Panc1 (cell line): Measurements from ENCODE around the gene MAGI1. TPM values are rescaled to one million over a fixed set of nuclear protein-coding genes. Genes with fewer than 3 reads are reported as not detected.

Experiments used
- ATAC-seq: fragments of 200-7000 bp; cut with Tn5 transposase; 2 replicates; pipeline ENCODE4 v1.9.1; 2020; ENCODE audit warnings: mild to moderate bottlenecking, moderate library complexity
- BruUV-seq: library from RNA; stranded (reverse); fragments of 400-500 nt; replicated peaks from 2 replicates; lab custom pipeline; 2021; lab: Mats Ljungman, UMichigan
- CTCF ChIA-PET: fragments of 300-600 bp; sonication (Branson Sonifier 250); formaldehyde crosslinking; loops from one replicate; lab custom pipeline; 2022; ENCODE audit warnings: antibody characterized with exemption; lab: Charles Lee
- POLR2A ChIA-PET: fragments of 300-600 bp; sonication (Branson Sonifier 250); formaldehyde crosslinking; loops from one replicate; lab custom pipeline; 2022; ENCODE audit warnings: antibody characterized with exemption; lab: Charles Lee
- DNase-seq: peaks from one replicate; pipeline ENCODE4 v3.0.0-alpha.2; 2010; ENCODE audit warnings: low read depth, low spot score
- H3K27ac ChIP-seq: 2 replicates; pipeline ENCODE4 v1.5.1; 2011; ENCODE audit warnings: mild to moderate bottlenecking, low read length, inconsistent platforms
- H3K27me3 ChIP-seq: fragments of 200-500 bp; sonication (Bioruptor generic); 2 replicates; pipeline ENCODE4 v1.6.0; 2014; ENCODE audit warnings: low read length, inconsistent platforms; ENCODE audit not compliant: control insufficient read depth, insufficient read depth
- H3K36me3 ChIP-seq: fragments of 200-500 bp; sonication (Bioruptor generic); 2 replicates; pipeline ENCODE4 v1.5.1; 2014; ENCODE audit warnings: inconsistent platforms, mild to moderate bottlenecking, low read length, moderate library complexity; ENCODE audit not compliant: control insufficient read depth, insufficient read depth
- H3K4me1 ChIP-seq: 2 replicates; pipeline ENCODE4 v1.5.1; 2011; ENCODE audit warnings: inconsistent platforms, mild to moderate bottlenecking, low read length, moderate library complexity; ENCODE audit not compliant: control insufficient read depth, insufficient read depth
- H3K4me3 ChIP-seq, 2 experiments: 2 replicates each; pipeline ENCODE4 v1.5.1; 2011 to 2012; ENCODE audit warnings: low read depth in 2 of 2, low read length in 2 of 2, mild to moderate bottlenecking in 2 of 2, inconsistent platforms in 1 of 2, moderate library complexity in 1 of 2
- H3K9me3 ChIP-seq: fragments of 200-500 bp; sonication (Bioruptor generic); 2 replicates; pipeline ENCODE4 v1.5.1; 2014; ENCODE audit warnings: low read depth, mild to moderate bottlenecking, inconsistent platforms, low read length, moderate library complexity; ENCODE audit not compliant: control insufficient read depth, insufficient read depth
- POLR2AphosphoS5 ChIP-seq: IDR thresholded peaks from 2 replicates; pipeline ENCODE4 v1.6.1; 2012; ENCODE audit warnings: mild to moderate bottlenecking, low read depth, low read length, moderate library complexity
- SIN3A ChIP-seq: IDR thresholded peaks from 2 replicates; pipeline ENCODE4 v1.6.1; 2012; ENCODE audit warnings: low read depth, mild to moderate bottlenecking, low read length, moderate library complexity, borderline replicate concordance; ENCODE audit not compliant: insufficient read depth
- TCF7L2 ChIP-seq: IDR thresholded peaks from 2 replicates; pipeline ENCODE4 v1.6.1; 2011; ENCODE audit warnings: mild to moderate bottlenecking, low read depth, low read length, inconsistent platforms
- in situ Hi-C: cut with HindIII; loops from 2 replicates; pipeline ENCODE4 v1.10.0; 2016; ENCODE audit warnings: low sequenced_read_pairs, low pct_unique_long_range_greater_than_20kb
- intact Hi-C: fragments of 100-400 bp; cut with micrococcal nuclease; formaldehyde crosslinking; loops from one replicate; pipeline ENCODE4 v1.10.0; 2022; ENCODE audit not compliant: unreplicated experiment
- total RNA-seq: library from RNA; stranded (reverse); gene quantifications from one replicate; pipeline ENCODE4 v1.2.1, GENCODE V29; 2021; ENCODE audit not compliant: unreplicated experiment
- TF ChIP-seq, protein P1 (sequence below), 2 experiments: IDR thresholded peaks; 2 replicates each; pipeline ENCODE4 v1.6.1; 2011 to 2012; ENCODE audit warnings: low read depth in 2 of 2, control low read depth in 1 of 2, low read length in 1 of 2, mild to moderate bottlenecking in 1 of 2, moderate library complexity in 1 of 2; ENCODE audit not compliant: insufficient read depth in 1 of 2
- TF ChIP-seq, protein P2 (sequence below): fragments of 450-650 bp; IDR thresholded peaks from 2 replicates; pipeline ENCODE4 v1.5.1; 2017; ENCODE audit warnings: mild to moderate bottlenecking

Gene MAGI1
- total RNA-seq, 1 experiment from 2014 or later: 9.5 TPM

DNA sequence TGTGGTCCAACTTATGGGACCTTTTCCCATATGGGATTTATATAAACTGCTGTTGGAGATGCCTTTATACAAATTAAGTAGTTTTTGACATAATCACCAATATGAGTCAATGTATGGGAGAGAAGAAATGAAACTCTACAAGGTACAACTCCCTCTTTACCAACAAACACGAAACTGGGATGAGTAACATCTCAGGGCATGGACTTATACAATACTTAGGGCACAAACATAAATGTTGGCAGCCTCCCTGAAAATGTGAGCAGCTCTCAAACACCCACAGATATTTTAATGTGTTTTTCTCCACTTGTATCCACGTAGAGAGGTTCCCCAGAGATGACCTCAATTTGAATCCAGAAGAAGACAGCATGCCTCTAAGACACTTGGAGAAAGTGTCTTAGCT is 161.6 kb downstream of the MAGI1 start:
- CTCF ChIA-PET: no interaction called here
- intact Hi-C loops: no loop called here
- BruUV-seq: no TSS peak

GRCh38 chr3:65876028-65876420 is 162.7 kb downstream of the MAGI1 start:
- ChIA-PET POLR2A (no interaction called here), CTCF (no interaction called here)
- H3K4me3 ChIP-seq: no peak overlapping the region
- in situ Hi-C loops (no loop called here), intact Hi-C loops (no loop called here)
- no peak for TF ChIP-seq TCF7L2
- no peak for TF ChIP-seq SIN3A
- TF ChIP-seq POLR2AphosphoS5: no peak
- TF ChIP-seq, protein P1, sequence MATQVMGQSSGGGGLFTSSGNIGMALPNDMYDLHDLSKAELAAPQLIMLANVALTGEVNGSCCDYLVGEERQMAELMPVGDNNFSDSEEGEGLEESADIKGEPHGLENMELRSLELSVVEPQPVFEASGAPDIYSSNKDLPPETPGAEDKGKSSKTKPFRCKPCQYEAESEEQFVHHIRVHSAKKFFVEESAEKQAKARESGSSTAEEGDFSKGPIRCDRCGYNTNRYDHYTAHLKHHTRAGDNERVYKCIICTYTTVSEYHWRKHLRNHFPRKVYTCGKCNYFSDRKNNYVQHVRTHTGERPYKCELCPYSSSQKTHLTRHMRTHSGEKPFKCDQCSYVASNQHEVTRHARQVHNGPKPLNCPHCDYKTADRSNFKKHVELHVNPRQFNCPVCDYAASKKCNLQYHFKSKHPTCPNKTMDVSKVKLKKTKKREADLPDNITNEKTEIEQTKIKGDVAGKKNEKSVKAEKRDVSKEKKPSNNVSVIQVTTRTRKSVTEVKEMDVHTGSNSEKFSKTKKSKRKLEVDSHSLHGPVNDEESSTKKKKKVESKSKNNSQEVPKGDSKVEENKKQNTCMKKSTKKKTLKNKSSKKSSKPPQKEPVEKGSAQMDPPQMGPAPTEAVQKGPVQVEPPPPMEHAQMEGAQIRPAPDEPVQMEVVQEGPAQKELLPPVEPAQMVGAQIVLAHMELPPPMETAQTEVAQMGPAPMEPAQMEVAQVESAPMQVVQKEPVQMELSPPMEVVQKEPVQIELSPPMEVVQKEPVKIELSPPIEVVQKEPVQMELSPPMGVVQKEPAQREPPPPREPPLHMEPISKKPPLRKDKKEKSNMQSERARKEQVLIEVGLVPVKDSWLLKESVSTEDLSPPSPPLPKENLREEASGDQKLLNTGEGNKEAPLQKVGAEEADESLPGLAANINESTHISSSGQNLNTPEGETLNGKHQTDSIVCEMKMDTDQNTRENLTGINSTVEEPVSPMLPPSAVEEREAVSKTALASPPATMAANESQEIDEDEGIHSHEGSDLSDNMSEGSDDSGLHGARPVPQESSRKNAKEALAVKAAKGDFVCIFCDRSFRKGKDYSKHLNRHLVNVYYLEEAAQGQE (IDR thresholded peaks at IDR 0.05; ENCODE audit: insufficient read depth in 1 of 2, low read depth in 2 of 2, low read length in 1 of 2): no peak
- TF ChIP-seq, protein P2, sequence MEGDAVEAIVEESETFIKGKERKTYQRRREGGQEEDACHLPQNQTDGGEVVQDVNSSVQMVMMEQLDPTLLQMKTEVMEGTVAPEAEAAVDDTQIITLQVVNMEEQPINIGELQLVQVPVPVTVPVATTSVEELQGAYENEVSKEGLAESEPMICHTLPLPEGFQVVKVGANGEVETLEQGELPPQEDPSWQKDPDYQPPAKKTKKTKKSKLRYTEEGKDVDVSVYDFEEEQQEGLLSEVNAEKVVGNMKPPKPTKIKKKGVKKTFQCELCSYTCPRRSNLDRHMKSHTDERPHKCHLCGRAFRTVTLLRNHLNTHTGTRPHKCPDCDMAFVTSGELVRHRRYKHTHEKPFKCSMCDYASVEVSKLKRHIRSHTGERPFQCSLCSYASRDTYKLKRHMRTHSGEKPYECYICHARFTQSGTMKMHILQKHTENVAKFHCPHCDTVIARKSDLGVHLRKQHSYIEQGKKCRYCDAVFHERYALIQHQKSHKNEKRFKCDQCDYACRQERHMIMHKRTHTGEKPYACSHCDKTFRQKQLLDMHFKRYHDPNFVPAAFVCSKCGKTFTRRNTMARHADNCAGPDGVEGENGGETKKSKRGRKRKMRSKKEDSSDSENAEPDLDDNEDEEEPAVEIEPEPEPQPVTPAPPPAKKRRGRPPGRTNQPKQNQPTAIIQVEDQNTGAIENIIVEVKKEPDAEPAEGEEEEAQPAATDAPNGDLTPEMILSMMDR: no peak
- ATAC-seq: no peak
- no peaks in the 10 kb centered on the region for H3K9me3 ChIP-seq
- no TSS peak for BruUV-seq
- no peaks in the 10 kb centered on the region for H3K36me3 ChIP-seq
- DNase-seq: no peak
- no peak overlapping the region for H3K27ac ChIP-seq
- no peaks in the 10 kb centered on the region for H3K27me3 ChIP-seq
- H3K4me1 ChIP-seq: no peaks in the 10 kb centered on the region

More for the DNA sequence above, 161.6 kb downstream of the MAGI1 start:
- POLR2A ChIA-PET: no interaction called here
- Histone ChIP-seq H3K27me3 (no peaks in the 10 kb centered on the region), H3K4me1 (no peaks in the 10 kb centered on the region), H3K36me3 (no peaks in the 10 kb centered on the region), H3K4me3 (no peak overlapping the region), H3K9me3 (no peaks in the 10 kb centered on the region), H3K27ac (no peak overlapping the region)
- in situ Hi-C loops: no loop called here
- no peak for DNase-seq
- no peak for TF ChIP-seq SIN3A
- no peak for TF ChIP-seq TCF7L2
- TF ChIP-seq, protein P1 (IDR thresholded peaks at IDR 0.05; ENCODE audit: insufficient read depth in 1 of 2, low read depth in 2 of 2, low read length in 1 of 2): no peak
- TF ChIP-seq POLR2AphosphoS5: no peak
- TF ChIP-seq, protein P2: no peak
- no peak for ATAC-seq
